Astrocyte of the spinal cord (primary cell): ENCODE data around the gene SCAMP1.

Experiments
- DNase-seq: peaks from one replicate; pipeline ENCODE4 v3.0.0; 2011; ENCODE audit warnings: low read depth, low spot score
- H3K4me3 ChIP-seq: 2 replicates; pipeline ENCODE4 v1.5.1; 2011; ENCODE audit warnings: low read depth, mild to moderate bottlenecking, low read length, moderate library complexity
- in situ Hi-C: cut with HindIII; loops from 2 replicates; pipeline ENCODE4 v1.10.0; 2017; ENCODE audit warnings: low sequenced_read_pairs
- TF ChIP-seq, protein P1 (sequence below): IDR thresholded peaks from 2 replicates; pipeline ENCODE4 v1.5.1; 2012; ENCODE audit warnings: low read depth, mild to moderate bottlenecking, low read length, inconsistent platforms

Gene SCAMP1

GRCh38 chr5:78496373-78496772 lies 136.0 kb downstream of the SCAMP1 start:
- TF ChIP-seq, protein P1, sequence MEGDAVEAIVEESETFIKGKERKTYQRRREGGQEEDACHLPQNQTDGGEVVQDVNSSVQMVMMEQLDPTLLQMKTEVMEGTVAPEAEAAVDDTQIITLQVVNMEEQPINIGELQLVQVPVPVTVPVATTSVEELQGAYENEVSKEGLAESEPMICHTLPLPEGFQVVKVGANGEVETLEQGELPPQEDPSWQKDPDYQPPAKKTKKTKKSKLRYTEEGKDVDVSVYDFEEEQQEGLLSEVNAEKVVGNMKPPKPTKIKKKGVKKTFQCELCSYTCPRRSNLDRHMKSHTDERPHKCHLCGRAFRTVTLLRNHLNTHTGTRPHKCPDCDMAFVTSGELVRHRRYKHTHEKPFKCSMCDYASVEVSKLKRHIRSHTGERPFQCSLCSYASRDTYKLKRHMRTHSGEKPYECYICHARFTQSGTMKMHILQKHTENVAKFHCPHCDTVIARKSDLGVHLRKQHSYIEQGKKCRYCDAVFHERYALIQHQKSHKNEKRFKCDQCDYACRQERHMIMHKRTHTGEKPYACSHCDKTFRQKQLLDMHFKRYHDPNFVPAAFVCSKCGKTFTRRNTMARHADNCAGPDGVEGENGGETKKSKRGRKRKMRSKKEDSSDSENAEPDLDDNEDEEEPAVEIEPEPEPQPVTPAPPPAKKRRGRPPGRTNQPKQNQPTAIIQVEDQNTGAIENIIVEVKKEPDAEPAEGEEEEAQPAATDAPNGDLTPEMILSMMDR, result no peak
- peak; percentile 37 for DNase-seq
- in situ Hi-C loops, result no loop called here
- H3K4me3 ChIP-seq, result no peak overlapping the region

GRCh38 chr5:78497573-78498533 lies 137.4 kb downstream of the SCAMP1 start:
- DNase-seq, result no peak
- TF ChIP-seq, protein P1, result no peak
- no peak overlapping the region for H3K4me3 ChIP-seq
- in situ Hi-C loops, result no loop called here

DNA sequence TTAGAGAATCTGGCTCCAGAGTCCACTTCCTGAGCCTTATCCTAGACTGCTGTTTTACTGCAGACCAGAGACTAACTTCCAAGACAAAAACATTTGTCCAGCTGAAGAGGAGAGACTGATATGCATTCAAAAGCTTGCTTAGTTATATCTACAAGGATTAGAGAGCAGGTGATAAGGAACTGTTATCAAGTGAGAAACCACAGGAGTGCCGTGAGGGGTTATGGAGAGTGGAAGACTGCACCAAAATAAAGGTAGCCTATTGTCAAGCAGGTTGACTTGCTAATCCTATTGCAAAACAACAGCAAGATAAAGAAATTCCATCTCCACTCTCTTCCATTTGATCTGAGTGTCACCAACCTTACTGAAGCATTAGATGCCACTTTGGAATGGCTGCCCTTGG lies 139.1 kb downstream of the SCAMP1 start:
- DNase-seq, result no peak
- TF ChIP-seq, protein P1, result no peak
- in situ Hi-C loops, result no loop called here
- no peak overlapping the region for H3K4me3 ChIP-seq

GRCh38 chr5:78500028-78500427 lies 139.6 kb downstream of the SCAMP1 start:
- in situ Hi-C loops, result no loop called here
- H3K4me3 ChIP-seq, result no peak overlapping the region
- TF ChIP-seq, protein P1, result no peak
- no peak for DNase-seq

- no peak overlapping the region for H3K4me3 ChIP-seq
- in situ Hi-C loops, result no loop called here
- no peak for DNase-seq
- TF ChIP-seq, protein P1, result no peak
Measured at GRCh38 chr5:78500871-78501270, 140.5 kb downstream of the SCAMP1 start.

- peak; percentile 46 for DNase-seq
- no peak overlapping the region for H3K4me3 ChIP-seq
- in situ Hi-C loops, result no loop called here
- TF ChIP-seq, protein P1, result no peak
Measured at GRCh38 chr5:78501411-78502352, 141.3 kb downstream of the SCAMP1 start.
